GM19351 (cell line): Measurements from ENCODE around the gene SPRYD4.

Source experiments
- ATAC-seq: cut with Tn5 transposase; IDR thresholded peaks from one replicate; pipeline ENCODE4 v1.9.1; 2021; ENCODE audit warnings: mild to moderate bottlenecking, moderate library complexity; ENCODE audit not compliant: unreplicated experiment

The SPRYD4 gene

GRCh38 chr12:56520048-56520447 is 51.7 kb downstream of the SPRYD4 start:
- no peak for ATAC-seq

- ATAC-seq = no peak
These were observed 52.1 kb downstream of the SPRYD4 start for GRCh38 chr12:56520506-56520905.

GRCh38 chr12:56521209-56521589 is 52.8 kb downstream of the SPRYD4 start:
- no peak for ATAC-seq

- no peak for ATAC-seq
These were observed 53.4 kb downstream of the SPRYD4 start, which contains the start of gene RBMS2 for GRCh38 chr12:56521590-56522371. Gene RBMS2 (plus strand): TSS chr12:56521820. CDS start chr12:56522024, 204 bp downstream.

- ATAC-seq = no peak
These were observed 54.2 kb downstream of the SPRYD4 start for GRCh38 chr12:56522411-56523193.

- ATAC-seq = no peak
These were observed 60.5 kb downstream of the SPRYD4 start for GRCh38 chr12:56528846-56529245.
